A673 (cell line): Measurements from ENCODE around the gene MTOR. TPM values are rescaled to one million over a fixed set of nuclear protein-coding genes. Genes with fewer than 3 reads are reported as not detected.

Source experiments
- BruUV-seq: library from RNA; stranded (reverse); fragments of 400-500 nt; replicated peaks from 2 replicates; lab custom pipeline; 2021; lab: Mats Ljungman, UMichigan
- CTCF ChIA-PET: fragments of 300-600 bp; sonication (Branson Sonifier 250); formaldehyde crosslinking; loops from one replicate; lab custom pipeline; 2022; ENCODE audit warnings: antibody characterized with exemption; lab: Charles Lee
- POLR2A ChIA-PET: fragments of 300-600 bp; sonication (Branson Sonifier 250); formaldehyde crosslinking; loops from one replicate; lab custom pipeline; 2022; ENCODE audit warnings: antibody characterized with exemption; ENCODE audit not compliant: low non-redundant PET; lab: Charles Lee
- DNase-seq: peaks from one replicate; pipeline ENCODE4 v3.0.0-alpha.2; 2015; ENCODE audit warnings: low spot score
- H3K27ac ChIP-seq: fragments of 200-600 bp; sonication (generic); 2 replicates; pipeline ENCODE4 v1.5.1; 2016; ENCODE audit warnings: mixed run types, low read depth, mild to moderate bottlenecking, mixed read lengths, antibody characterized with exemption, low read length; ENCODE audit not compliant: poor library complexity, severe bottlenecking
- H3K27me3 ChIP-seq: fragments of 200-600 bp; sonication (generic); replicated peaks from 2 replicates; pipeline ENCODE4 v1.6.1; 2017; ENCODE audit warnings: mixed run types, low read depth, mild to moderate bottlenecking, mixed read lengths, antibody characterized with exemption, low read length; ENCODE audit not compliant: insufficient read depth, poor library complexity
- H3K36me3 ChIP-seq: fragments of 200-600 bp; sonication (generic); 2 replicates; pipeline ENCODE4 v1.6.1; 2016; ENCODE audit warnings: mixed run types, mild to moderate bottlenecking, mixed read lengths, antibody characterized with exemption, low read length; ENCODE audit not compliant: insufficient read depth, poor library complexity, severe bottlenecking
- H3K4me1 ChIP-seq: fragments of 200-600 bp; sonication (generic); 2 replicates; pipeline ENCODE4 v1.6.1; 2017; ENCODE audit warnings: mixed run types, mild to moderate bottlenecking, mixed read lengths, antibody characterized with exemption, low read length; ENCODE audit not compliant: insufficient read depth, poor library complexity, severe bottlenecking
- H3K4me3 ChIP-seq: fragments of 200-600 bp; sonication (generic); 2 replicates; pipeline ENCODE4 v1.5.1; 2016; ENCODE audit warnings: low read depth, mixed run types, mild to moderate bottlenecking, mixed read lengths, low read length; ENCODE audit not compliant: poor library complexity, severe bottlenecking
- H3K9me3 ChIP-seq: fragments of 200-600 bp; sonication (generic); 2 replicates; pipeline ENCODE4 v1.6.1; 2016; ENCODE audit warnings: mixed run types, low read depth, mild to moderate bottlenecking, mixed read lengths, antibody characterized with exemption, low read length; ENCODE audit not compliant: poor library complexity, severe bottlenecking
- EZH2 ChIP-seq: fragments of 200-600 bp; sonication (generic); IDR thresholded peaks from 2 replicates; pipeline ENCODE4 v1.6.1; 2017; ENCODE audit warnings: borderline replicate concordance, low read depth, mild to moderate bottlenecking, mixed read lengths, antibody characterized with exemption, low read length; ENCODE audit not compliant: poor library complexity, severe bottlenecking
- intact Hi-C: fragments of 100-400 bp; cut with micrococcal nuclease; formaldehyde crosslinking; loops from one replicate; pipeline ENCODE4 v1.10.0; 2022; ENCODE audit not compliant: unreplicated experiment
- total RNA-seq: library from RNA; stranded (reverse); gene quantifications from 2 replicates; pipeline ENCODE4 v1.2.3, GENCODE V29; 2021
- TF ChIP-seq, protein P1 (sequence below): fragments of 300-800, 200-600 bp; sonication (generic); conservative IDR thresholded peaks from 2 replicates; pipeline ENCODE4 v1.5.1; 2017; ENCODE audit warnings: low read depth, mild to moderate bottlenecking, antibody characterized with exemption, low read length, moderate library complexity, mixed read lengths

Gene MTOR
- total RNA-seq, 1 experiment from 2014 or later, result 63.7 TPM

- no peaks in the 10 kb centered on the region for H3K27me3 ChIP-seq
- no peak overlapping the region for H3K27ac ChIP-seq
- DNase-seq, result no peak
- intact Hi-C loops, result no loop called here
- TF ChIP-seq, protein P1, sequence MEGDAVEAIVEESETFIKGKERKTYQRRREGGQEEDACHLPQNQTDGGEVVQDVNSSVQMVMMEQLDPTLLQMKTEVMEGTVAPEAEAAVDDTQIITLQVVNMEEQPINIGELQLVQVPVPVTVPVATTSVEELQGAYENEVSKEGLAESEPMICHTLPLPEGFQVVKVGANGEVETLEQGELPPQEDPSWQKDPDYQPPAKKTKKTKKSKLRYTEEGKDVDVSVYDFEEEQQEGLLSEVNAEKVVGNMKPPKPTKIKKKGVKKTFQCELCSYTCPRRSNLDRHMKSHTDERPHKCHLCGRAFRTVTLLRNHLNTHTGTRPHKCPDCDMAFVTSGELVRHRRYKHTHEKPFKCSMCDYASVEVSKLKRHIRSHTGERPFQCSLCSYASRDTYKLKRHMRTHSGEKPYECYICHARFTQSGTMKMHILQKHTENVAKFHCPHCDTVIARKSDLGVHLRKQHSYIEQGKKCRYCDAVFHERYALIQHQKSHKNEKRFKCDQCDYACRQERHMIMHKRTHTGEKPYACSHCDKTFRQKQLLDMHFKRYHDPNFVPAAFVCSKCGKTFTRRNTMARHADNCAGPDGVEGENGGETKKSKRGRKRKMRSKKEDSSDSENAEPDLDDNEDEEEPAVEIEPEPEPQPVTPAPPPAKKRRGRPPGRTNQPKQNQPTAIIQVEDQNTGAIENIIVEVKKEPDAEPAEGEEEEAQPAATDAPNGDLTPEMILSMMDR, result no peak
- TF ChIP-seq EZH2, result no peak
- H3K4me3 ChIP-seq, result no peak overlapping the region
- H3K4me1 ChIP-seq, result peaks cover 4% of the 10 kb centered on the region
- ChIA-PET CTCF (no interaction called here), POLR2A (no interaction called here)
- H3K9me3 ChIP-seq, result no peaks in the 10 kb centered on the region
- no TSS peak for BruUV-seq
- H3K36me3 ChIP-seq, result peaks cover 65% of the 10 kb centered on the region
These were observed 136.4 kb downstream of the MTOR start for GRCh38 chr1:11125931-11126330.

DNA sequence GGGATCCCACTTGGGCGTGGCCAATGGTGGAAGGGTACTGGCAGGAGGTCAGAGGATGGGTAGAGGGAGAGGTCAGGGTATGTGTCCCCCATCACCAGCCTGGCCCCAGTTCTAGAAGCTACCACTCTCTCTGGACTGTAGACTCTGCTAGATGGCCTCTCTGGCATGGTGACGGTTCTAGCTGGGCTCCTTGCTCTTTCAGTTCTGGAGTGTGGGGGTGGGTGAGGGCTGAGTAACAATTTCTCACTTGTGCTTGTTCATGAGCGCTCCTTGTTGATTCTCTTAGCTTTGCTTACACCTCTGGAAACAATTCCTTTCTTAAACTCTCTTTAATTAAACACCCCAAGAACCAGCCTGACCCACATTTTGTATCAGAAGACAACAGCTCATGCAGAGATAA is 137.4 kb downstream of the MTOR start:
- TF ChIP-seq, protein P1, result no peak
- TF ChIP-seq EZH2, result no peak
- CTCF ChIA-PET, result no interaction called here

GRCh38 chr1:11116318-11116717 is 146.0 kb downstream of the MTOR start:
- no peak for TF ChIP-seq EZH2
- TF ChIP-seq, protein P1, result no peak
- H3K4me3 ChIP-seq, result no peak overlapping the region
- peaks cover 33% of the 10 kb centered on the region for H3K36me3 ChIP-seq
- intact Hi-C loops, result no loop called here
- no TSS peak for BruUV-seq
- no peaks in the 10 kb centered on the region for H3K27me3 ChIP-seq
- no peak for DNase-seq
- H3K27ac ChIP-seq, result no peak overlapping the region
- H3K9me3 ChIP-seq, result no peaks in the 10 kb centered on the region
- no peaks in the 10 kb centered on the region for H3K4me1 ChIP-seq
- ChIA-PET CTCF (no interaction called here), POLR2A (no interaction called here)

More for the DNA sequence above, 137.4 kb downstream of the MTOR start:
- intact Hi-C loops, result no loop called here
- POLR2A ChIA-PET, result no interaction called here
- Histone ChIP-seq H3K27me3 (no peaks in the 10 kb centered on the region), H3K36me3 (peaks cover 60% of the 10 kb centered on the region), H3K27ac (no peak overlapping the region), H3K4me3 (no peak overlapping the region), H3K4me1 (peaks cover 4% of the 10 kb centered on the region), H3K9me3 (no peaks in the 10 kb centered on the region)
- BruUV-seq, result no TSS peak
- no peak for DNase-seq
